ACHN (cell line): Measurements from ENCODE around the gene PEMT.

Experiments used
- DNase-seq: peaks from one replicate; pipeline ENCODE4 v3.0.0-alpha.2; 2015
- in situ Hi-C: cut with HindIII; loops from 2 replicates; pipeline ENCODE4 v1.10.0; 2017; ENCODE audit warnings: low sequenced_read_pairs, low pct_ligation_motif_present, low pct_unique_long_range_greater_than_20kb

The PEMT gene

DNA sequence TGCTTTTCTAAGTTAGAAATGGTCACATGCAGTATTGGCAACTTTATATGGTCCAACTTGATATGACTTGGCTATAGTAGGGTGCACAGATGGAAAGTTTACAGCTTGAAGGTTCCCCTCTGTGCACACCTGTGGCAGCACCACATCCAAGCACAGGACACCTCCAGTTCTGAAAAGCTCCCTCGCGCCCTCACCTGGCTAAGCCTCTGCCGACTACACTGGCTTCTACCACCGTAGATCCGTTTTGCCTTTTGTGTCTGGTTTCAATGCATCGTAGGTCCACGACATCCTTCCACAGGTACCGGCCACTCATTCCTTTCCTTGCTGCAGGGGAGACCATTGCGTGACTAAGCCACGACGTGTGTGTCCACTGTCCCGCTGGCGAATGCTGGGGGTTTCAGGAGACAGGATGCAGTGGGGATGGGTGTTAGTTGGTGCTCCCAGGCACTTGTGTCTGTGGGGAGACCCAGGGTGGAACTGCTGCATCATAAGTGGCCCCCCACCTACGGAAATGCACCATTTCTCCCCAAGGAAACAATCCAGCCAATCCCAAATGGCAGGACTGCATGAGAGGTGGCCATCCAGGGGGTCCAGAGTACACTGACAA is 90.4 kb downstream of the PEMT start:
- in situ Hi-C loops: no loop called here
- peak; percentile 42 for DNase-seq

- in situ Hi-C loops: no loop called here
- no peak for DNase-seq
These were observed 91.9 kb downstream of the PEMT start for GRCh38 chr17:17499402-17500145.

- in situ Hi-C loops: no loop called here
- no peak for DNase-seq
These were observed 92.8 kb downstream of the PEMT start for GRCh38 chr17:17498606-17499301.

GRCh38 chr17:17497845-17498520 is 93.5 kb downstream of the PEMT start:
- in situ Hi-C loops: no loop called here

GRCh38 chr17:17497065-17497844 is 94.3 kb downstream of the PEMT start:
- no peak for DNase-seq
- in situ Hi-C loops: no loop called here

More at GRCh38 chr17:17497845-17498520, 93.5 kb downstream of the PEMT start:
- DNase-seq: no peak

GRCh38 chr17:17496189-17497064 is 95.1 kb downstream of the PEMT start, which contains the start of gene RASD1:
RASD1 (minus strand) TSS chr17:17496395; CDS start chr17:17496181, 214 bp downstream.
- DNase-seq: peak; percentile 84
- in situ Hi-C loops: no loop called here

- in situ Hi-C loops: no loop called here
- no peak for DNase-seq
These were observed 95.8 kb downstream of the PEMT start for GRCh38 chr17:17495536-17496188.

DNA sequence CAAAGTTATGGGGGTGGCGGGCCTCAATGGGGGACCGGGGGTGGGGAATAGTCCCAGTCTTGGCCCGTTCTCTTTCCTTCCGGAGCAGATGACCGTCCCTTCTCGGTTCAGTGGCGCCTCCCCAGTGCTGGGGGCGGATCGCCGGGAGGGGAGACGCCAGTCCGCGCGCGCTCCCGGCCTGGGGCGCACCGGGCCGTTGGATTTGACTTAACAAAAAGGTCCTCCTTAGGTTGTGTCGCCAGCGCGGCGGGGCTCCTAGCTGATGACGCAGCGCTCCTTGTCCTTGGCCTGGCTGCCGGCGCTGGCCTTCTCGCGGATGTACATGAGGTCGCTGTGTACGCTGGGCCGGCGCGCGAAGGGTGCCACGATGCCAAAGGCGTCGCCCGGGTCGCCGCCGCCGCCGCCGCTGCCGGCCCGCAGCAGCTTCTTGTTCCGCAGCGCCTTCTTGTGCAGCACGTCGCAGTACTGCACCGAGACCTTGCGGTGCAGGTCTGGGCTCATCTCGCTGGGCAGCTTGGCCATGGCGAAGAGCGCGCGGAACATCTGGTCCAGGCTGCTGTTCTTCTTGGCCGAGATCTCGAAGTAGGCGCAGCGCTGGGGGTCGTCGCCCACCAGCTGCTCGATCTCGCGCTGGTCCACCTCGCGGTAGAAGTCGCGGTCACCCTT is 96.5 kb downstream of the PEMT start:
- in situ Hi-C loops: no loop called here
- peak; percentile 8 for DNase-seq

- in situ Hi-C loops: no loop called here
- DNase-seq: no peak
These were observed 97.0 kb downstream of the PEMT start for GRCh38 chr17:17494499-17494869.

- in situ Hi-C loops: no loop called here
These were observed 97.5 kb downstream of the PEMT start for GRCh38 chr17:17493986-17494466.

GRCh38 chr17:17493249-17493985 is 98.1 kb downstream of the PEMT start:
- no peak for DNase-seq
- in situ Hi-C loops: no loop called here

More at GRCh38 chr17:17493986-17494466, 97.5 kb downstream of the PEMT start:
- no peak for DNase-seq

GRCh38 chr17:17492571-17492970 is 98.9 kb downstream of the PEMT start:
- in situ Hi-C loops: no loop called here
- no peak for DNase-seq

DNA sequence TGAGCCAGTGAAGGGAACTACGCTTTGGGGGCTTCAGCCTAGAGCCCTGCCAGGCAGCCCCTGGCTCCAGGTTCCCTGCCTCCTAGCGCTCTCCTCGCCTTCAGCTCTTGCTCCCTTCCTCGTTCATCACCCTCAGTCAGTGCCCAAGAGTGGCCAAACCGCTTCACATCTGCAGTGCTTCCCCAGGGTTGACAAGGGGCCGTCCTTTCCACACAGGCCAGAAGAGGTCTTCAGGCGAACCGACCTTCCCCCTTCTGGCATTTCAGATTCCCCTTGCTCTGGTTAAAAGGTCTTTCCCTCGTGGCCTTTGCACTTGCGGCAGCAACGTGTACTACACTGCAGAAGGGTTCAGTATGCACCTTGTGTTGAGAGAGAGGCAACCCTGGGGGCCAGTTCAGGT is 99.4 kb downstream of the PEMT start:
- DNase-seq: no peak
- in situ Hi-C loops: no loop called here

- DNase-seq: no peak
These were observed 99.9 kb downstream of the PEMT start for GRCh38 chr17:17491546-17491988.

GRCh38 chr17:17491031-17491471 is 100.5 kb downstream of the PEMT start:
- in situ Hi-C loops: no loop called here
- DNase-seq: no peak

More at GRCh38 chr17:17491546-17491988, 99.9 kb downstream of the PEMT start:
- in situ Hi-C loops: no loop called here

GRCh38 chr17:17487998-17488397 is 103.5 kb downstream of the PEMT start:
- in situ Hi-C loops: no loop called here
- no peak for DNase-seq
